ENCODE measurements around the gene FBXW4.

FBXW4 gene

DNA sequence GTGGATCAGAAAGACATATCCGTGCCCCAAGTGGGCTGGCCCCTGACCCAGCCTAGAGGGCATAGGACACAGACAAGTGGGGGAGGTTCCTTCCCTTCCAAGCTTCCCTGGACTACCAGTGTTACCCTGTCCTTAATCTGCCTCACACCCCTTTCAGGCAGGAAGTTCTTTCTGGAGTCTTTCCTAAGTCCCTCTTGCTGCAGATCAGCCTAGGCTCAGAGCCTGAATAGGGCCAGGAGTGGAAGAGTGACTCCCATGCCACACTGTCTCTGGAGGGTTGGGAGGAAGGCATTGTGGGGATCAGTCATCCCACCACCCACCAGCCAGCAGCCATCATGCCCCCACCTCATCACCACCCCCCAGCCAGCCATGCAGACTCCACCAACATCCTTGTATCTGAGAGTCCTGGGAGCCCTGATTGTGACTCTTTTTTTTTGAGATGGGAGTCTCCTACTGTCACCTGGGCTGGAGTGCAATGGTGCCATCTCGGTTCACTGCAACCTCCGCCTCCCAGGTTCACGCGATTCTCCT, 129.5 kb downstream of the FBXW4 start:
- DNase-seq = no peak

DNA sequence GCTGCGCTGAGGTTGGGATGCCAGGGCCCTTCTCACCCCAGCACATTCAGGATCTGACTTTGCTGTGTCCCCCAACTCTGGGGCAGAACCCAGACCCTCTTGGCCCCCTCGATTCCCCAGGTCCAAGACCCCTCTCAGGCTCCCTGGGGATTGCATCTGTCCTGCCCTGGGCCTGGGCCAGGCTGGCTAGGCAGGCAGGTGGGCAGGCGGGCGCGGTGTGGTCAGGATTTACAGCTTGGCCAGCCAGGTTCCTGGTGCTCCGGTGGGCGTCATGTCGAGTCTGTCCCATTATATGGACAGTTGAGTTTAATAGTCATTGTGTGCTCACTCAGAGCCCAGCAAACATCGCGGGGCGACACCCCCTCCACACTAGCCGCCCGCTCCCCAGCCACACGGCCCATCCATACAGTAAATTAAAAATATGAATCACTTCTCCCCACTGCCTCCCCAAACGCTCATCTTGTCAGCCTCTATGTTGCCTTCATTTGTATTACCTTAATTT, 130.4 kb downstream of the FBXW4 start:
- no peak for DNase-seq

DNA sequence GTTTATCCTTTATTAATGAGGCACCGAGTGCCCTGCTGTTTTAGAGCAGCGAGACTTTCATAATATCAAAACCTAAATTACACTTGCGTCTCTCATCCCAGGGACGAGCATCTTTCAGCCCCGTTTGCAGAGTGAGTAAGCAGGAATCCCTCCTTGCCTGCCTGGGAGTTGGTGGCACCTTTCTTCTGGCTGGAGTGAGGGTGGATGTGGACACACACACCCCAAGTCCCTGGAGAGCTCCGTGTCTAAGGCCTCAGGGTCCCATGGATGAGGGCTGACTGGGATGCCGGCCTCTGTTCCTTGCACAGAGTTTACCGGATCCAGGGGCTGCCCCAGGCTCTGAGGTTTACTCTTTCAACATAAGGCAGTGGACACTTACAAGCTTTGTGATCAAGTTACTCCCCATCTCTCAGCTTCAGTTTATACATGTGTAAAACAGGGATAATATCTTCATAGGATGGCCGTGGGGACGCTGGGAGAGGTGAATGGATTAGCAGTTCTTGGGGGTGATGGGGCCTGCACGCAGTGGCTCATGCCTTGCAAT, 131.4 kb downstream of the FBXW4 start:
- no peak for DNase-seq

DNA sequence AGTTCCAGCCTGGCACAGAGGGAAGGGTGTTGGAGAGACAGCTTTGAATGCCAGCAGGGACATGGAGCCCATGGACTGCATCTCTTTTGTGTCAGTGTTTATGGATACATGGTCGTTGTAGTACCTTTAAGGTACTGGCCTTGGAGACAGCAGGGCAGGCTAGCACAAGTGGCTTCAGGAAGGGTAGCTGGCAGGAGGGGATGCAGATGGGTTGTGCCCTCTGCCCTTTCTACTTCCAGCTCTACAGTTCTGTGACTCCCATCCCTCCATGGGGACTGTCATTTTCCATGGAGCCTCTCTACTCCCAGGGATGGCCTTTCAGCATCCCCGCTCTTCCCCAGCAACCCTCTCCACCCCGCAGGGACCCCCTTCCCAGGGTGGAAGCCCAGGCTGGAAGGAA, 132.0 kb downstream of the FBXW4 start:
- no peak for DNase-seq

DNA sequence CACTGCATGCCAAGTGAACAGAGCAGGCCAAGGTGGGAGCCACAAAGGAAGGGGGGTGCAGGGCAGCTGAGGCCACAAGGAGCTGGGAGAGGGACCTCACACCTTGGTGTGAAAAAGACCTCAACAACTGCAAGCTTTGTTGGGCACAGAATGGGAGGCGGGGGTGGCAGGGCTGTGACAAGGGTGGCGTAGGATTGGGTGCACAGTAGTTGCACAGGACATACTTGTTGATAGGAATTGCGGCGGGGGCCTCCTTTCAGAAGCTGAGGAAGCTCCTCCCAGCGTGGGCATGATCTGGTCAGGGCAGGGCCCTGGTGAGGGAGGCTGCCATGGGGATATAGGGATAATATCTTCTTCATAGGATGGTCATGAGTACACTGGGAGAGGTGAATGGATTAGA, 132.7 kb downstream of the FBXW4 start:
- no peak for DNase-seq

DNA sequence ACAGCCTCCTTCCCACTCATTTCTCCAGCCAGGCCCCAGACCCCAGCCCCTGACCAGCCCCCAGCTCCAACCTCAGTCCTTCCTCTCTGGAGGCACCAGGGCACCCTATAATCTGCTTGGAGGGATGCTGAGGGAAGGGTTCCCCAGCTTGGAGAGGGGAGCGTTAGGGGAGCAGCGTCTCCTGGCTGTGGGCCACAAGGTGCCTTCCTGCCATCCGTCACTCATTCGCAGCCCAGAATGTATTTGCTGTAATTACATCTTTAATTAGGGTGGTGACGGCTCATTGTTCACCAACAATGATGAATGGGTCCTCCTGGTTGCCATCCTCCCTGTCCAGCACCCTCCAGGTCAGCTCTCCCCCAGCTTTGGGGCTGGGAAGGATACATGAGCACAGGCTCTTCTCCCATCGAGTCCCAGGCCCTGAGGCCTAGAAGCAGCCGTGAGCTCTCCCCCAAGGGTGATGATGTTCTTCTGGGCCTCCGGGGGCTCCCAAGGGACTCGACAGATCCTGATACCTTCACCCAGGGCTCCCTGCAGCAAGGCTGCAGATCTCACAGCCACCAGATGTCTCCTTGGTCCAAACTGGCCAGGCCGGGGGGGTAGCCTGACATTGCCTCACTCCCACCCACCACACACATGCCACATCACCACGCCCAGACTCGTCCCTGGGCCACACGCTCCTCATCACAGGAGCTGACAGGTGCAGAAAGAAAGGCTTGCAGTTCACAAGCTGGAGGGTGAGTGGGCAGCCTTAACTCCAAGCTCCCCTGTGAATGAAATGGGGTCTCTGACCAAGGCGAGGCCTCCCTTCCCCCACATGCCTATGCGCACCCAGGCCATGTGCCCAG, 133.7 kb downstream of the FBXW4 start:
- DNase-seq = no peak

Measured in effector CD8-positive, alpha-beta T cell (primary cell).